GM12878 (cell line): Measurements from ENCODE around the gene RARA. TPM values are rescaled to one million over a fixed set of nuclear protein-coding genes. Genes with fewer than 3 reads are reported as not detected.

Source experiments
- ATAC-seq: fragments of 200-7000 bp; cut with Tn5 transposase; 3 replicates; pipeline ENCODE4 v1.9.1; 2020; ENCODE audit warnings: mild to moderate bottlenecking, moderate library complexity
- BruUV-seq: library from RNA; stranded (reverse); fragments of 400-500 nt; replicated peaks from 2 replicates; lab custom pipeline; 2021; lab: Mats Ljungman, UMichigan
- CTCF ChIA-PET: fragments of 300-600 bp; sonication (Branson Sonifier 250); formaldehyde crosslinking; extraction: SDS; loops from one replicate; lab custom pipeline; 2021; ENCODE audit warnings: inconsistent platforms; lab: Yijun Ruan, JAX
- POLR2A ChIA-PET: fragments of 350-600 bp; formaldehyde crosslinking; extraction: SDS; loops from one replicate; lab custom pipeline; 2021; ENCODE audit warnings: inconsistent platforms; lab: Charles Lee
- RAD21 ChIA-PET: fragments of 300-600 bp; sonication (Branson Sonifier 250); formaldehyde crosslinking; loops from one replicate; lab custom pipeline; 2023; ENCODE audit warnings: antibody characterized with exemption; ENCODE audit not compliant: unreplicated experiment; lab: Charles Lee
- SMC1A ChIA-PET: fragments of 300-600 bp; sonication (Branson Sonifier 250); formaldehyde crosslinking; loops from one replicate; lab custom pipeline; 2023; ENCODE audit not compliant: unreplicated experiment, uncharacterized antibody; lab: Charles Lee
- DNase-seq: peaks from one replicate; pipeline ENCODE4 v3.0.0-alpha.2; 2011; ENCODE audit warnings: low read depth, low spot score
- FAIRE-seq: peaks from 3 replicates; lab custom pipeline; 2011; peaks lifted over from hg19 to GRCh38; lab: Jason Lieb, UNC
- H2AFZ ChIP-seq: 2 replicates; pipeline ENCODE4 v1.6.0; 2011; ENCODE audit warnings: low read depth, low read length, control low read depth; ENCODE audit not compliant: control insufficient read depth
- H3K27ac ChIP-seq: 2 replicates; pipeline ENCODE4 v1.5.1; 2011; ENCODE audit warnings: control low read depth; ENCODE audit not compliant: control insufficient read depth, insufficient read depth
- H3K27me3 ChIP-seq, 2 experiments: replicated peaks in 1 of 2; 2 replicates each; pipeline versions ENCODE4 v1.6.0 to v1.6.1; 2011; ENCODE audit warnings: low read length in 1 of 2; ENCODE audit not compliant: control insufficient read depth in 2 of 2, insufficient read depth in 2 of 2
- H3K36me3 ChIP-seq, 2 experiments: 2 replicates each; pipeline ENCODE4 v1.5.1; 2011; ENCODE audit warnings: low read length in 1 of 2; ENCODE audit not compliant: control insufficient read depth in 2 of 2, insufficient read depth in 2 of 2
- H3K4me1 ChIP-seq: 2 replicates; pipeline ENCODE4 v1.6.1; 2011; ENCODE audit warnings: mild to moderate bottlenecking, low read length, moderate library complexity, mixed read lengths; ENCODE audit not compliant: control insufficient read depth, insufficient read depth
- H3K4me2 ChIP-seq: 2 replicates; pipeline ENCODE4 v1.6.0; 2011; ENCODE audit warnings: control low read depth; ENCODE audit not compliant: control insufficient read depth, insufficient read depth
- H3K4me3 ChIP-seq: fragments of 200-600 bp; sonication (generic); 2 replicates; pipeline ENCODE4 v1.5.1; 2016
- H3K79me2 ChIP-seq: 2 replicates; pipeline ENCODE4 v1.6.0; 2011; ENCODE audit warnings: low read length; ENCODE audit not compliant: control insufficient read depth, insufficient read depth
- H3K9ac ChIP-seq: 2 replicates; pipeline ENCODE4 v1.8.0; 2011; ENCODE audit warnings: low read length, control low read depth, mixed read lengths; ENCODE audit not compliant: control insufficient read depth, insufficient read depth
- H3K9me3 ChIP-seq: replicated peaks from 3 replicates; pipeline ENCODE4 v1.5.1; 2011; ENCODE audit warnings: mild to moderate bottlenecking, low read length; ENCODE audit not compliant: control insufficient read depth, insufficient read depth
- H4K20me1 ChIP-seq: 2 replicates; pipeline ENCODE4 v1.6.0; 2011; ENCODE audit not compliant: control insufficient read depth, insufficient read depth
- ASH2L ChIP-seq: fragments of 300-600, 200-600 bp; sonication (generic); IDR thresholded peaks from 2 replicates; pipeline ENCODE4 v1.6.1; 2017; ENCODE audit warnings: low read depth, mild to moderate bottlenecking, borderline replicate concordance
- BCL11A ChIP-seq: IDR thresholded peaks from 2 replicates; pipeline ENCODE4 v1.6.1; 2011; ENCODE audit warnings: low read depth, low read length
- CHD1 ChIP-seq: IDR thresholded peaks from 2 replicates; pipeline ENCODE4 v1.6.1; 2012; ENCODE audit warnings: low read depth, low read length, improper control_type of control experiment
- ETV6 ChIP-seq, 2 experiments: fragments of 450-650 bp in 1 of 2; IDR thresholded peaks in 1 of 2; conservative IDR thresholded peaks in 1 of 2; 2 replicates each; pipeline ENCODE4 v1.6.1; 2014; ENCODE audit warnings: antibody characterized with exemption in 1 of 2, borderline replicate concordance in 1 of 2, low read depth in 1 of 2, mild to moderate bottlenecking in 1 of 2, moderate library complexity in 1 of 2
- PAX5 ChIP-seq: IDR thresholded peaks from 2 replicates; pipeline ENCODE4 v1.6.1; 2011; ENCODE audit warnings: low read depth, low read length, borderline replicate concordance
- POLR2AphosphoS5 ChIP-seq: IDR thresholded peaks from 2 replicates; pipeline ENCODE4 v1.6.1; 2011; ENCODE audit warnings: mild to moderate bottlenecking, low read length, inconsistent platforms
- RCOR1 ChIP-seq: conservative IDR thresholded peaks from 2 replicates; pipeline ENCODE4 v1.6.1; 2012; ENCODE audit warnings: low read depth, low read length, improper control_type of control experiment
- SMAD1 ChIP-seq: fragments of 450-650 bp; IDR thresholded peaks from 2 replicates; pipeline ENCODE4 v1.6.1; 2018; ENCODE audit warnings: mild to moderate bottlenecking, low read depth; ENCODE audit not compliant: partially characterized antibody
- SPI1 ChIP-seq: IDR thresholded peaks from 2 replicates; pipeline ENCODE4 v1.6.1; 2011; ENCODE audit warnings: low read depth, mild to moderate bottlenecking, low read length, moderate library complexity, borderline replicate concordance; ENCODE audit not compliant: insufficient read depth
- SREBF2 ChIP-seq: IDR thresholded peaks from 2 replicates; pipeline ENCODE4 v1.6.1; 2012; ENCODE audit warnings: mild to moderate bottlenecking, low read length
- WGBS: methylation state at CpG from one replicate; pipeline ENCODE4 v1.1.6; 2016; ENCODE audit warnings: low lambda C conversion rate; ENCODE audit not compliant: insufficient replicate concordance, insufficient coverage; ENCODE audit errors: missing lambda C conversion rate; 5-methylcytosine and 5-hydroxymethylcytosine counted together
- in situ Hi-C: fragments of 300-500 bp; cut with MboI; formaldehyde crosslinking; loops from 9 replicates; pipeline ENCODE4 v1.14.3; 2018; ENCODE audit warnings: mixed read lengths
- intact Hi-C: fragments of 100-400 bp; cut with micrococcal nuclease; formaldehyde crosslinking; loops from one replicate; pipeline ENCODE4 v1.14.2; 2022; ENCODE audit not compliant: unreplicated experiment
- polyA plus RNA-seq, 11 experiments: library from polyadenylated mRNA; depleted of rRNA in 4 of 11; unstranded in 6 of 11; stranded (reverse) in 5 of 11; fragments of >200 nt; fragmentation: Nextera tagmentation in 4 of 11; fragmentation: Illumina TruSeq in 1 of 11; extraction: Ambion mirVana in 4 of 11; extraction: Trizol in 1 of 11; gene quantifications; 1 replicate in 1 of 11; 2 replicates in 10 of 11; pipeline versions ENCODE4 v1.2.1 to v1.2.3, GENCODE V29; 2011 to 2016; ENCODE audit warnings: inconsistent platforms in 2 of 11, missing spikeins in 2 of 11, low read depth in 1 of 11
- total RNA-seq, 4 experiments: library from RNA; depleted of rRNA in 3 of 4; stranded (reverse); fragments of >200 nt in 3 of 4; fragmentation: Illumina TruSeq in 1 of 4; extraction: Trizol in 1 of 4; gene quantifications; 2 replicates each; pipeline versions ENCODE4 v1.2.1 to v1.2.3, GENCODE V29; 2013 to 2021
- TF ChIP-seq, protein P1 (sequence below): fragments of 450-650 bp; IDR thresholded peaks from 2 replicates; pipeline ENCODE4 v1.6.1; 2017; ENCODE audit warnings: borderline replicate concordance
- TF ChIP-seq, protein P2 (sequence below): fragments of 450-650 bp; IDR thresholded peaks from 2 replicates; pipeline ENCODE4 v1.6.1; 2014; ENCODE audit warnings: mild to moderate bottlenecking
- TF ChIP-seq, protein P3 (sequence below): IDR thresholded peaks from 2 replicates; pipeline ENCODE4 v1.6.1; 2012; ENCODE audit warnings: low read length, inconsistent platforms

RARA gene
- total and polyA plus RNA-seq, 10 of the 15 experiments (the other 5 are each of a cell fraction or from before 2014, with no cell fraction given), result 0.13 to 33.6 (median 13.6) TPM

DNA sequence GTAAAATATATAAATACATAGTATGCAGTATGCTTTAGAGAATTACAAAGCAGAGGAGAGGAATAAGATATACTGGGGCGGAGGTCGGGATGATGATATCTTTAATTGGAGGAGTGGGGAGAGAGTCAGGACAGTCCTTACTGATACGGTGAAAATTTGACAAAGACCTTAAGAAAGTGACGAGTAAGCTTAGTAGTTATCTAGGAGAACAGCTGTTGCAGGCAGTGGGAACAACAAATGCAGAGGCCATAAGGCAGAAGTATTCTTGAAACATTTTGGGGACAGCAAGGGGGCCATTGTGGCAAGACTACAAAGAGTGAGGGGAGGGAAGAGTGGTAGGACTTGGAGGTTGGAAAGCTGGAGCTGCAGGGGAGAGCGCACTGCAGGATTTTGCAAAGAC is 43.6 kb upstream of the RARA start:
- Histone ChIP-seq H3K4me1 (no peaks in the 10 kb centered on the region), H3K4me2 (no peak overlapping the region), H3K4me3 (no peak overlapping the region), H3K27me3 (no peaks in the 10 kb centered on the region), H3K27ac (no peak overlapping the region), H4K20me1 (no peaks in the 10 kb centered on the region), H3K79me2 (no peaks in the 10 kb centered on the region), H3K36me3 (peaks cover 10 to 11% of the 10 kb centered on the region in 2 experiments), H3K9me3 (no peaks in the 10 kb centered on the region), H3K9ac (no peak overlapping the region), H2AFZ (no peak overlapping the region)
- SMC1A ChIA-PET, result no interaction called here
- ATAC-seq, result no peak
- DNase-seq, result no peak
- POLR2A ChIA-PET, result interaction anchor here (0.5 kb wide), 1 partner anchor 34 kb away, joined by 5 read pairs; no protein-coding TSS in a partner anchor
- intact Hi-C loops, result no loop called here
- RAD21 ChIA-PET, result no interaction called here
- TF ChIP-seq SREBF2 (no peak), SPI1 (no peak), SMAD1 (no peak), ETV6 (conservative IDR thresholded peaks at IDR 0.05 in 1 of 2, IDR thresholded peaks at IDR 0.05 in 1 of 2; ENCODE audit: borderline replicate concordance in 1 of 2, low read depth in 1 of 2) (no peak), PAX5 (no peak), ASH2L (no peak), RCOR1 (no peak), CHD1 (no peak), BCL11A (no peak), POLR2AphosphoS5 (no peak)
- TF ChIP-seq, protein P1, sequence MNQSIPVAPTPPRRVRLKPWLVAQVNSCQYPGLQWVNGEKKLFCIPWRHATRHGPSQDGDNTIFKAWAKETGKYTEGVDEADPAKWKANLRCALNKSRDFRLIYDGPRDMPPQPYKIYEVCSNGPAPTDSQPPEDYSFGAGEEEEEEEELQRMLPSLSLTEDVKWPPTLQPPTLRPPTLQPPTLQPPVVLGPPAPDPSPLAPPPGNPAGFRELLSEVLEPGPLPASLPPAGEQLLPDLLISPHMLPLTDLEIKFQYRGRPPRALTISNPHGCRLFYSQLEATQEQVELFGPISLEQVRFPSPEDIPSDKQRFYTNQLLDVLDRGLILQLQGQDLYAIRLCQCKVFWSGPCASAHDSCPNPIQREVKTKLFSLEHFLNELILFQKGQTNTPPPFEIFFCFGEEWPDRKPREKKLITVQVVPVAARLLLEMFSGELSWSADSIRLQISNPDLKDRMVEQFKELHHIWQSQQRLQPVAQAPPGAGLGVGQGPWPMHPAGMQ, result no peak
- TF ChIP-seq, protein P2, sequence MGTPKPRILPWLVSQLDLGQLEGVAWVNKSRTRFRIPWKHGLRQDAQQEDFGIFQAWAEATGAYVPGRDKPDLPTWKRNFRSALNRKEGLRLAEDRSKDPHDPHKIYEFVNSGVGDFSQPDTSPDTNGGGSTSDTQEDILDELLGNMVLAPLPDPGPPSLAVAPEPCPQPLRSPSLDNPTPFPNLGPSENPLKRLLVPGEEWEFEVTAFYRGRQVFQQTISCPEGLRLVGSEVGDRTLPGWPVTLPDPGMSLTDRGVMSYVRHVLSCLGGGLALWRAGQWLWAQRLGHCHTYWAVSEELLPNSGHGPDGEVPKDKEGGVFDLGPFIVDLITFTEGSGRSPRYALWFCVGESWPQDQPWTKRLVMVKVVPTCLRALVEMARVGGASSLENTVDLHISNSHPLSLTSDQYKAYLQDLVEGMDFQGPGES, result no peak
- TF ChIP-seq, protein P3, sequence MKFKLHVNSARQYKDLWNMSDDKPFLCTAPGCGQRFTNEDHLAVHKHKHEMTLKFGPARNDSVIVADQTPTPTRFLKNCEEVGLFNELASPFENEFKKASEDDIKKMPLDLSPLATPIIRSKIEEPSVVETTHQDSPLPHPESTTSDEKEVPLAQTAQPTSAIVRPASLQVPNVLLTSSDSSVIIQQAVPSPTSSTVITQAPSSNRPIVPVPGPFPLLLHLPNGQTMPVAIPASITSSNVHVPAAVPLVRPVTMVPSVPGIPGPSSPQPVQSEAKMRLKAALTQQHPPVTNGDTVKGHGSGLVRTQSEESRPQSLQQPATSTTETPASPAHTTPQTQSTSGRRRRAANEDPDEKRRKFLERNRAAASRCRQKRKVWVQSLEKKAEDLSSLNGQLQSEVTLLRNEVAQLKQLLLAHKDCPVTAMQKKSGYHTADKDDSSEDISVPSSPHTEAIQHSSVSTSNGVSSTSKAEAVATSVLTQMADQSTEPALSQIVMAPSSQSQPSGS, result no peak
- no peak for FAIRE-seq
- 84% methylated on average over 5 of the region's 5 CpGs for WGBS
- CTCF ChIA-PET, result no interaction called here
- in situ Hi-C loops, result no loop called here
- BruUV-seq, result no TSS peak
